ENCODE results near the gene NKD1. TPM values are rescaled to one million over a fixed set of nuclear protein-coding genes. Genes with fewer than 3 reads are reported as not detected.

NKD1 gene
- polyA plus RNA-seq, 3 donors: 10.0 to 13.5 (median 11.0) TPM

GRCh38 chr16:50611995-50612848, 64.0 kb downstream of the NKD1 start:
- DNase-seq: no peak

- DNase-seq: no peak
Measured at GRCh38 chr16:50612849-50613198, 64.6 kb downstream of the NKD1 start.

- DNase-seq: peak; percentile 81
Measured at GRCh38 chr16:50613281-50613963, 65.2 kb downstream of the NKD1 start.

GRCh38 chr16:50613964-50614474, 65.8 kb downstream of the NKD1 start:
- no peak for DNase-seq

GRCh38 chr16:50614955-50615724, 66.9 kb downstream of the NKD1 start:
- no peak for DNase-seq

GRCh38 chr16:50615891-50616290, 67.7 kb downstream of the NKD1 start:
- DNase-seq: no peak

- no peak for DNase-seq
Measured at GRCh38 chr16:50616386-50616785, 68.2 kb downstream of the NKD1 start.

GRCh38 chr16:50616883-50617645, 68.9 kb downstream of the NKD1 start:
- peak; percentile 65 for DNase-seq

- no peak for DNase-seq
Measured at GRCh38 chr16:50617646-50618184, 69.5 kb downstream of the NKD1 start.

GRCh38 chr16:50618238-50618918, 70.2 kb downstream of the NKD1 start:
- no peak for DNase-seq

GRCh38 chr16:50619702-50620491, 71.7 kb downstream of the NKD1 start:
- DNase-seq: no peak

- DNase-seq: no peak
Measured at GRCh38 chr16:50620646-50621451, 72.7 kb downstream of the NKD1 start.

- DNase-seq: no peak
Measured at GRCh38 chr16:50621452-50621792, 73.2 kb downstream of the NKD1 start.

GRCh38 chr16:50622029-50622428, 73.8 kb downstream of the NKD1 start:
- DNase-seq: no peak

GRCh38 chr16:50622643-50623369, 74.6 kb downstream of the NKD1 start:
- no peak for DNase-seq

GRCh38 chr16:50624449-50624970, 76.3 kb downstream of the NKD1 start:
- DNase-seq: no peak

- no peak for DNase-seq
Measured at GRCh38 chr16:50625374-50625773, 77.2 kb downstream of the NKD1 start.

GRCh38 chr16:50626868-50627267, 78.7 kb downstream of the NKD1 start:
- DNase-seq: no peak
